ENCODE results near the gene SLC38A7. TPM values are rescaled to one million over a fixed set of nuclear protein-coding genes. Genes with fewer than 3 reads are reported as not detected.
A peak's percentile ranks its signal among the peaks of the same experiment; 100 is the strongest.

SLC38A7 gene
- total and polyA plus RNA-seq, 2 of the 13 experiments (the other 11 are each of a cell fraction or from before 2014, with no cell fraction given), result 13.2 to 14.1 TPM

DNA sequence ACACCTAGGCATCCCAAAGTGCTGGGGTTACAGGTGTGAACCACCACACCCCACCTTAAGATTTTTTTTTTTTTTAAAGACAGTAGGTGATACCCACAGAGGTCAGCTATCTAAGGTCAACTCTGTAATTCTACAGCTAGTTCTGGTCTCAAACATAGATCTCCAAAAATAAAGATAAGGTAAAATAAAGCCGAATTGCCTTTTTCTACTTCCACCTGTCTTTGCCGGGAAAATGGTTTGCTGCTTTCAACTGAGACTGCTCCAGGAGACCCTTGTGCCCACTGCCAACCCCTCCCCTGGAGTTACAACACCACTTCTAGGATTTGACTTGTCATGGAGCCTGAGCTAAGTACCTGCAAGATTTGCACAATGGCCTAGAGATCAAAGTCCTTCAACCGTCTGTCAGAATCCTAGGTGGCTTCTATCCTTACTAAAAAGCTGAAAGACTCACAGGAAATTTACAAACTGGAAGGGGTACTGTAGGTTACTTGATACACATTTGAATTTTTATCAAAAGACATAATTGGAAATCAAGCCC is 50.2 kb downstream of the SLC38A7 start (continued):
- TF ChIP-seq, protein P1, sequence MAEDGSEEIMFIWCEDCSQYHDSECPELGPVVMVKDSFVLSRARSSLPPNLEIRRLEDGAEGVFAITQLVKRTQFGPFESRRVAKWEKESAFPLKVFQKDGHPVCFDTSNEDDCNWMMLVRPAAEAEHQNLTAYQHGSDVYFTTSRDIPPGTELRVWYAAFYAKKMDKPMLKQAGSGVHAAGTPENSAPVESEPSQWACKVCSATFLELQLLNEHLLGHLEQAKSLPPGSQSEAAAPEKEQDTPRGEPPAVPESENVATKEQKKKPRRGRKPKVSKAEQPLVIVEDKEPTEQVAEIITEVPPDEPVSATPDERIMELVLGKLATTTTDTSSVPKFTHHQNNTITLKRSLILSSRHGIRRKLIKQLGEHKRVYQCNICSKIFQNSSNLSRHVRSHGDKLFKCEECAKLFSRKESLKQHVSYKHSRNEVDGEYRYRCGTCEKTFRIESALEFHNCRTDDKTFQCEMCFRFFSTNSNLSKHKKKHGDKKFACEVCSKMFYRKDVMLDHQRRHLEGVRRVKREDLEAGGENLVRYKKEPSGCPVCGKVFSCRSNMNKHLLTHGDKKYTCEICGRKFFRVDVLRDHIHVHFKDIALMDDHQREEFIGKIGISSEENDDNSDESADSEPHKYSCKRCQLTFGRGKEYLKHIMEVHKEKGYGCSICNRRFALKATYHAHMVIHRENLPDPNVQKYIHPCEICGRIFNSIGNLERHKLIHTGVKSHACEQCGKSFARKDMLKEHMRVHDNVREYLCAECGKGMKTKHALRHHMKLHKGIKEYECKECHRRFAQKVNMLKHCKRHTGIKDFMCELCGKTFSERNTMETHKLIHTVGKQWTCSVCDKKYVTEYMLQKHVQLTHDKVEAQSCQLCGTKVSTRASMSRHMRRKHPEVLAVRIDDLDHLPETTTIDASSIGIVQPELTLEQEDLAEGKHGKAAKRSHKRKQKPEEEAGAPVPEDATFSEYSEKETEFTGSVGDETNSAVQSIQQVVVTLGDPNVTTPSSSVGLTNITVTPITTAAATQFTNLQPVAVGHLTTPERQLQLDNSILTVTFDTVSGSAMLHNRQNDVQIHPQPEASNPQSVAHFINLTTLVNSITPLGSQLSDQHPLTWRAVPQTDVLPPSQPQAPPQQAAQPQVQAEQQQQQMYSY (CRISPR knock-in tag; IDR thresholded peaks at IDR 0.05), result peak; percentile 47; the same call in 1 of the 2 replicates
- no peak for TF ChIP-seq CHD2 (IDR thresholded peaks at IDR 0.05; ENCODE audit: low read depth, low read length)
- TF ChIP-seq NAIF1 (CRISPR knock-in tag; IDR thresholded peaks at IDR 0.05; ENCODE audit: borderline replicate concordance), result no peak
- no peak for TF ChIP-seq ZNF614 (CRISPR knock-in tag; IDR thresholded peaks at IDR 0.05; ENCODE audit: borderline replicate concordance)
- TF ChIP-seq CERS6 (CRISPR knock-in tag; IDR thresholded peaks at IDR 0.05), result no peak
- no peak for TF ChIP-seq ELF4 (CRISPR knock-in tag; IDR thresholded peaks at IDR 0.05; ENCODE audit: borderline replicate concordance)
- 0 out of 2 replicates have a peak, but pooled peaks have one; percentile 21 for TF ChIP-seq GMEB1 (CRISPR knock-in tag; IDR thresholded peaks at IDR 0.05; ENCODE audit: borderline replicate concordance)
- TF ChIP-seq ZNF263 (CRISPR knock-in tag; IDR thresholded peaks at IDR 0.05), result no peak; the same call in 1 of the 2 replicates
- no peak for TF ChIP-seq CC2D1A (CRISPR knock-in tag; IDR thresholded peaks at IDR 0.05)
- peak; percentile 73 for TF ChIP-seq FOSL2 (CRISPR knock-in tag; IDR thresholded peaks at IDR 0.05)
- no peak for TF ChIP-seq MXI1 (IDR thresholded peaks at IDR 0.05; ENCODE audit: borderline replicate concordance, low read depth, low read length)
- no peak for TF ChIP-seq MATR3 (CRISPR knock-in tag; IDR thresholded peaks at IDR 0.05)
- peak; percentile 38; the same call in 1 of the 2 replicates for TF ChIP-seq KAT8 (CRISPR knock-in tag; IDR thresholded peaks at IDR 0.05)
- peak; percentile 91; the same call in 1 of the 2 replicates for TF ChIP-seq ZBTB7B (CRISPR knock-in tag; IDR thresholded peaks at IDR 0.05)
- peak; percentile 49; the same call in 1 of the 2 replicates for TF ChIP-seq RFXAP (CRISPR knock-in tag; IDR thresholded peaks at IDR 0.05; ENCODE audit: borderline replicate concordance)
- TF ChIP-seq NONO (IDR thresholded peaks at IDR 0.05), result no peak
- peak; percentile 45; the same call in 1 of the 2 replicates for TF ChIP-seq NONO (CRISPR knock-in tag; conservative IDR thresholded peaks at IDR 0.05)
- no peak for TF ChIP-seq FOXA1 (IDR thresholded peaks at IDR 0.05)
- no peak for TF ChIP-seq FOXA1 (CRISPR knock-in tag; IDR thresholded peaks at IDR 0.05)
- no peak for TF ChIP-seq ATF1 (CRISPR knock-in tag; IDR thresholded peaks at IDR 0.05)
- TF ChIP-seq ZSCAN25 (CRISPR knock-in tag; IDR thresholded peaks at IDR 0.05), result no peak
- TF ChIP-seq ZBTB1 (CRISPR knock-in tag; IDR thresholded peaks at IDR 0.05; ENCODE audit: borderline replicate concordance), result no peak
- no peak for TF ChIP-seq ZNF432 (CRISPR knock-in tag; IDR thresholded peaks at IDR 0.05; ENCODE audit: borderline replicate concordance)
- 0 out of 2 replicates have a peak, but pooled peaks have one; percentile 14 for TF ChIP-seq ZNF629 (CRISPR knock-in tag; conservative IDR thresholded peaks at IDR 0.05)
- TF ChIP-seq ZNF761 (CRISPR knock-in tag; conservative IDR thresholded peaks at IDR 0.05), result no peak
- TF ChIP-seq ZNF121 (CRISPR knock-in tag; IDR thresholded peaks at IDR 0.05), result no peak

All from HepG2 (cell line).